H1 (cell line): ENCODE results near the gene UBAP2. TPM values are rescaled to one million over a fixed set of nuclear protein-coding genes. Genes with fewer than 3 reads are reported as not detected.

Experiments
- CTCF ChIA-PET: fragments of 300-600 bp; sonication (Branson Sonifier 250); formaldehyde crosslinking; loops from one replicate; lab custom pipeline; 2021; ENCODE audit not compliant: partially characterized antibody; lab: Charles Lee
- POLR2A ChIA-PET: fragments of 300-600 bp; sonication (Branson Sonifier 250); formaldehyde crosslinking; loops from one replicate; lab custom pipeline; 2021; ENCODE audit warnings: inconsistent platforms; ENCODE audit not compliant: partially characterized antibody; lab: Charles Lee
- DNase-seq, 2 experiments: peaks; one replicate each; pipeline versions ENCODE4 v3.0.0 to v3.0.0-alpha.2; 2010 to 2022; ENCODE audit warnings: low spot score in 2 of 2, low read depth in 1 of 2, mixed read lengths in 1 of 2
- FAIRE-seq: peaks from 2 replicates; lab custom pipeline; 2011; peaks lifted over from hg19 to GRCh38; lab: Jason Lieb, UNC
- H2AFZ ChIP-seq: 2 replicates; pipeline ENCODE4 v1.8.1; 2012; ENCODE audit warnings: low read length, inconsistent platforms
- H2AK5ac ChIP-seq: 2 replicates; pipeline ENCODE4 v1.6.1; 2013; ENCODE audit warnings: low read depth, low read length
- H2BK120ac ChIP-seq: replicated peaks from 2 replicates; pipeline ENCODE3; 2013; ENCODE audit warnings: low read depth, low read length, inconsistent platforms
- H2BK12ac ChIP-seq: 2 replicates; pipeline ENCODE4 v1.6.1; 2013; ENCODE audit warnings: low read depth, low read length
- H2BK15ac ChIP-seq: 2 replicates; pipeline ENCODE4 v1.6.1; 2013; ENCODE audit warnings: low read length
- H2BK20ac ChIP-seq: 2 replicates; pipeline ENCODE4 v1.6.1; 2013; ENCODE audit warnings: low read length
- H2BK5ac ChIP-seq: 2 replicates; pipeline ENCODE4 v1.6.1; 2013; ENCODE audit warnings: low read depth, low read length
- H3K14ac ChIP-seq: 2 replicates; pipeline ENCODE4 v1.6.1; 2013; ENCODE audit warnings: inconsistent platforms; ENCODE audit not compliant: insufficient read length
- H3K18ac ChIP-seq: 2 replicates; pipeline ENCODE4 v1.6.1; 2013; ENCODE audit warnings: low read length; ENCODE audit errors: extremely low read depth
- H3K23ac ChIP-seq: 2 replicates; pipeline ENCODE4 v1.6.1; 2013; ENCODE audit warnings: inconsistent platforms; ENCODE audit not compliant: insufficient read length
- H3K23me2 ChIP-seq: 2 replicates; pipeline ENCODE4 v1.6.1; 2013; ENCODE audit warnings: low read depth, low read length
- H3K27ac ChIP-seq: 2 replicates; pipeline ENCODE4 v1.6.1; 2011; ENCODE audit warnings: low read depth, low read length, inconsistent platforms
- H3K27me3 ChIP-seq, 4 experiments: replicated peaks in 1 of 4; 1 replicate in 1 of 4; 2 replicates in 3 of 4; pipeline versions ENCODE4 v1.6.1 to v1.8.1; 2011 to 2013; ENCODE audit warnings: low read length in 3 of 4, mild to moderate bottlenecking in 3 of 4, inconsistent platforms in 2 of 4, mixed read lengths in 2 of 4, moderate library complexity in 1 of 4; ENCODE audit not compliant: control insufficient read depth in 3 of 4, insufficient read depth in 3 of 4; ENCODE audit errors: extremely low read depth in 1 of 4
- H3K36me3 ChIP-seq, 4 experiments: 2 replicates each; pipeline versions ENCODE4 v1.6.1 to v1.8.1; 2011 to 2013; ENCODE audit warnings: mild to moderate bottlenecking in 4 of 4, low read length in 3 of 4, moderate library complexity in 2 of 4, control low read depth in 1 of 4, inconsistent platforms in 1 of 4; ENCODE audit not compliant: insufficient read depth in 4 of 4, control insufficient read depth in 2 of 4
- H3K4ac ChIP-seq: replicated peaks from 2 replicates; pipeline ENCODE3; 2013; ENCODE audit warnings: low read length, low read depth, mixed read lengths, inconsistent platforms; ENCODE audit not compliant: insufficient read length
- H3K4me1 ChIP-seq, 4 experiments: replicated peaks in 1 of 4; 1 replicate in 1 of 4; 2 replicates in 3 of 4; pipeline versions ENCODE4 v1.6.1 to v1.8.1; 2011 to 2013; ENCODE audit warnings: low read length in 3 of 4, inconsistent platforms in 2 of 4, mixed read lengths in 1 of 4; ENCODE audit not compliant: insufficient read depth in 4 of 4, control insufficient read depth in 3 of 4
- H3K4me2 ChIP-seq, 2 experiments: 2 replicates each; pipeline versions ENCODE4 v1.6.1 to v1.8.1; 2011 to 2013; ENCODE audit warnings: low read depth in 2 of 2, low read length in 2 of 2, control low read depth in 1 of 2, inconsistent platforms in 1 of 2, mild to moderate bottlenecking in 1 of 2; ENCODE audit not compliant: insufficient read depth in 1 of 2
- H3K4me3 ChIP-seq, 4 experiments: fragments of 200-600, 300-600 bp in 1 of 4; sonication (generic), shearing (Covaris generic), sonication (Bioruptor Twin) in 1 of 4; 2 replicates each; pipeline versions ENCODE4 v1.5.1 to v1.8.1; 2011 to 2016; ENCODE audit warnings: low read length in 4 of 4, low read depth in 3 of 4, control low read depth in 2 of 4, inconsistent platforms in 2 of 4, mild to moderate bottlenecking in 2 of 4, mixed read lengths in 1 of 4, moderate library complexity in 1 of 4; ENCODE audit not compliant: insufficient read depth in 2 of 4; ENCODE audit errors: extremely low read depth in 1 of 4
- H3K56ac ChIP-seq: replicated peaks from 2 replicates; pipeline ENCODE3; 2013; ENCODE audit warnings: low read depth, mild to moderate bottlenecking, mixed read lengths, low read length, inconsistent platforms; ENCODE audit not compliant: insufficient read length
- H3K79me1 ChIP-seq: 2 replicates; pipeline ENCODE4 v1.6.1; 2013; ENCODE audit warnings: low read depth, low read length, control low read depth
- H3K79me2 ChIP-seq, 2 experiments: 2 replicates each; pipeline versions ENCODE4 v1.6.1 to v1.8.1; 2012 to 2013; ENCODE audit warnings: low read length in 2 of 2, mild to moderate bottlenecking in 2 of 2, inconsistent platforms in 1 of 2; ENCODE audit not compliant: insufficient read depth in 2 of 2, control insufficient read depth in 1 of 2
- H3K9ac ChIP-seq, 4 experiments: replicated peaks in 1 of 4; 1 replicate in 1 of 4; 2 replicates in 3 of 4; pipeline versions ENCODE4 v1.6.1 to v1.8.1; 2011 to 2013; ENCODE audit warnings: low read depth in 3 of 4, low read length in 3 of 4, control low read depth in 2 of 4, mild to moderate bottlenecking in 2 of 4, moderate library complexity in 2 of 4, inconsistent platforms in 1 of 4; ENCODE audit errors: extremely low read depth in 1 of 4
- H3K9me3 ChIP-seq, 2 experiments: 2 replicates each; pipeline versions ENCODE4 v1.6.1 to v1.8.1; 2012 to 2013; ENCODE audit warnings: mild to moderate bottlenecking in 2 of 2, moderate library complexity in 2 of 2, control low read depth in 1 of 2, inconsistent platforms in 1 of 2, low read depth in 1 of 2, low read length in 1 of 2, mixed read lengths in 1 of 2; ENCODE audit not compliant: insufficient read depth in 2 of 2
- H4K20me1 ChIP-seq, 2 experiments: replicated peaks in 1 of 2; 2 replicates each; pipeline versions ENCODE3 to v1.8.1; 2011 to 2013; ENCODE audit warnings: inconsistent platforms in 2 of 2, low read length in 2 of 2, mild to moderate bottlenecking in 1 of 2; ENCODE audit not compliant: insufficient read depth in 2 of 2, control insufficient read depth in 1 of 2
- H4K5ac ChIP-seq: 2 replicates; pipeline ENCODE4 v1.6.1; 2013; ENCODE audit warnings: low read length, low read depth, mixed read lengths, inconsistent platforms; ENCODE audit not compliant: insufficient read length
- H4K8ac ChIP-seq: 2 replicates; pipeline ENCODE4 v1.8.0; 2013; ENCODE audit warnings: mild to moderate bottlenecking, moderate library complexity, low read length, inconsistent platforms; ENCODE audit not compliant: insufficient read depth; ENCODE audit errors: extremely low read depth
- H4K91ac ChIP-seq: replicated peaks from 2 replicates; pipeline ENCODE3; 2013; ENCODE audit warnings: low read length, mixed read lengths, inconsistent platforms; ENCODE audit not compliant: insufficient read length
- ATF3 ChIP-seq: IDR thresholded peaks from 2 replicates; pipeline ENCODE4 v1.6.1; 2011; ENCODE audit warnings: low read depth, mild to moderate bottlenecking, low read length; ENCODE audit not compliant: insufficient read depth
- POLR2AphosphoS5 ChIP-seq: IDR thresholded peaks from 2 replicates; pipeline ENCODE4 v1.6.1; 2011; ENCODE audit warnings: low read depth, low read length
- RXRA ChIP-seq: IDR thresholded peaks from 2 replicates; pipeline ENCODE4 v1.6.1; 2011; ENCODE audit warnings: low read depth, mild to moderate bottlenecking, low read length, moderate library complexity; ENCODE audit not compliant: insufficient read depth
- SIX5 ChIP-seq: IDR thresholded peaks from 2 replicates; pipeline ENCODE4 v1.6.1; 2011; ENCODE audit warnings: mild to moderate bottlenecking, low read depth, low read length
- TBP ChIP-seq: IDR thresholded peaks from 2 replicates; pipeline ENCODE4 v1.6.1; 2011; ENCODE audit warnings: low read depth, low read length, improper control_type of control experiment
- WGBS, 2 experiments: shearing (Covaris generic) in 1 of 2; methylation state at CpG; one replicate each; pipeline versions ENCODE4 v1.1.6 to v1.1.7; 2013 to 2015; ENCODE audit warnings: low lambda C conversion rate in 2 of 2, mixed read lengths in 2 of 2, inconsistent platforms in 1 of 2, low coverage in 1 of 2, missing lambda C conversion rate in 1 of 2; ENCODE audit not compliant: insufficient replicate concordance in 2 of 2, insufficient coverage in 1 of 2, insufficient read length in 1 of 2; ENCODE audit errors: extremely low coverage in 1 of 2, missing lambda C conversion rate in 1 of 2; 5-methylcytosine and 5-hydroxymethylcytosine counted together
- polyA plus RNA-seq, 7 experiments: library from polyadenylated mRNA; depleted of rRNA in 3 of 7; stranded (reverse) in 5 of 7; unstranded in 2 of 7; fragments of >200 nt in 5 of 7; fragments of 200-250 nt in 2 of 7; gene quantifications; 1 replicate in 5 of 7; 2 replicates in 1 of 7; 4 replicates in 1 of 7; pipeline versions ENCODE4 v1.2.1 to v1.2.3, GENCODE V29; 2011 to 2013; ENCODE audit warnings: missing spikeins in 2 of 7, mixed read lengths in 2 of 7
- total RNA-seq: library from RNA; stranded (reverse); fragmentation: NEBNext Ultra II Directional; extraction: Animal tissue kit (Norgen Biotek cat#: 25700); gene quantifications from 2 replicates; pipeline ENCODE4 v1.2.1, GENCODE V29; 2021

The UBAP2 gene
- total and polyA plus RNA-seq, 2 of the 8 experiments (the other 6 are each of a cell fraction or from before 2014, with no cell fraction given): 75.0 to 81.4 TPM

GRCh38 chr9:33905137-33905536, 143.6 kb downstream of the UBAP2 start:
- H3K9me3 ChIP-seq: no peaks in the 10 kb centered on the region
- H3K27me3 ChIP-seq: no peaks in the 10 kb centered on the region
- ChIA-PET CTCF (interaction anchor here (1.3 to 2.8 kb wide), 5 partner anchors 9 to 20 kb away, joined by 3 to 16 read pairs (median 5); no protein-coding TSS in a partner anchor), POLR2A (interaction anchor here (0.9 to 1.2 kb wide), 4 partner anchors 9 to 834 kb away, joined by 3 to 4 read pairs (median 4); partner anchors contain the start of gene UBAP2)
- no peak overlapping the region for H4K5ac ChIP-seq
- H2AFZ ChIP-seq: no peak overlapping the region
- no peak overlapping the region for H3K4me3 ChIP-seq
- peaks cover 3% of the 10 kb centered on the region for H3K79me1 ChIP-seq
- no peak overlapping the region for H3K9ac ChIP-seq
- H3K27ac ChIP-seq: no peak overlapping the region
- H2BK20ac ChIP-seq: no peak overlapping the region
- H3K4me1 ChIP-seq: peaks cover 0 to 6% (median 2%) of the 10 kb centered on the region in 4 experiments; a peak in 2 of 7 replicates
- TF ChIP-seq POLR2AphosphoS5 (no peak), SIX5 (no peak), ATF3 (no peak), TBP (no peak), RXRA (no peak)
- peaks cover 0 to 44% of the 10 kb centered on the region in 2 experiments; a peak in 2 of 4 replicates for H3K79me2 ChIP-seq
- H3K23me2 ChIP-seq: no peaks in the 10 kb centered on the region
- no peak overlapping the region for H3K4me2 ChIP-seq
- H3K56ac ChIP-seq: no peak overlapping the region
- H2BK5ac ChIP-seq: no peak overlapping the region
- no peak overlapping the region for H2AK5ac ChIP-seq
- H3K18ac ChIP-seq: no peak overlapping the region
- no peak overlapping the region for H2BK120ac ChIP-seq
- H3K23ac ChIP-seq: no peak overlapping the region
- H2BK12ac ChIP-seq: no peak overlapping the region
- peaks cover 0 to 2% of the 10 kb centered on the region in 2 experiments for H4K20me1 ChIP-seq
- FAIRE-seq: no peak
- H3K4ac ChIP-seq: no peak overlapping the region
- H2BK15ac ChIP-seq: no peak overlapping the region
- H4K8ac ChIP-seq: no peak overlapping the region
- H3K14ac ChIP-seq: no peak overlapping the region
- no peak overlapping the region for H4K91ac ChIP-seq
- H3K36me3 ChIP-seq: peaks cover 0 to 14% (median 2%) of the 10 kb centered on the region in 4 experiments; a peak in 4 of 8 replicates
- DNase-seq: no peak
- 82% methylated on average over 1 of the region's 1 CpG; no CpG with 5 or more reads in 1 of the 2 experiments for WGBS, 2 experiments
